ENCODE results near the gene SOSTDC1.

DNA sequence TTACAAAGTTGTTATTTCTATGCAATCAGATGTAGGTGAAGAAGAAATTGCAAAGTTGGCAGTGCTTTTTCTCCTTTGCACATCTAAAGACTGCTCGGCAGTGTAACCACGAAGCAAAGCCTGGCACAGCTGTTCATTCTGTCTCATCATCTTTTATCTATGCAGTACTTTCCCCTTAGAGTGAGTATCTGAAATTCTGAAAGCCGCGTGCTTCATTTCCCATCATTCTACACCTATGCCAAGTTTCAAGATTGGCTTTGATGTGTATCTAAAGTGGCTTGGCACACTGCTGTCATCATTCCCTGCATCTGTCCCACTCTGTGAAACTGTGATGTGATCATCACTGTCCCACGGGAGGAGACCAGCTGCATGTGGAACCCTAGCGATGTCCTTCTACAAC lies 15.2 kb downstream of the SOSTDC1 start:
- TF ChIP-seq, protein P1, sequence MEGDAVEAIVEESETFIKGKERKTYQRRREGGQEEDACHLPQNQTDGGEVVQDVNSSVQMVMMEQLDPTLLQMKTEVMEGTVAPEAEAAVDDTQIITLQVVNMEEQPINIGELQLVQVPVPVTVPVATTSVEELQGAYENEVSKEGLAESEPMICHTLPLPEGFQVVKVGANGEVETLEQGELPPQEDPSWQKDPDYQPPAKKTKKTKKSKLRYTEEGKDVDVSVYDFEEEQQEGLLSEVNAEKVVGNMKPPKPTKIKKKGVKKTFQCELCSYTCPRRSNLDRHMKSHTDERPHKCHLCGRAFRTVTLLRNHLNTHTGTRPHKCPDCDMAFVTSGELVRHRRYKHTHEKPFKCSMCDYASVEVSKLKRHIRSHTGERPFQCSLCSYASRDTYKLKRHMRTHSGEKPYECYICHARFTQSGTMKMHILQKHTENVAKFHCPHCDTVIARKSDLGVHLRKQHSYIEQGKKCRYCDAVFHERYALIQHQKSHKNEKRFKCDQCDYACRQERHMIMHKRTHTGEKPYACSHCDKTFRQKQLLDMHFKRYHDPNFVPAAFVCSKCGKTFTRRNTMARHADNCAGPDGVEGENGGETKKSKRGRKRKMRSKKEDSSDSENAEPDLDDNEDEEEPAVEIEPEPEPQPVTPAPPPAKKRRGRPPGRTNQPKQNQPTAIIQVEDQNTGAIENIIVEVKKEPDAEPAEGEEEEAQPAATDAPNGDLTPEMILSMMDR (IDR thresholded peaks at IDR 0.05) = no peak
- no peak for TF ChIP-seq POLR2A (IDR thresholded peaks at IDR 0.05)
